HG03280 (cell line): ENCODE data around the gene ACSM6.
A peak's percentile ranks its signal among the peaks of the same experiment; 100 is the strongest.
"Not testable (repeated sequence)": the region's sequence is repeated elsewhere in the genome, so short reads cannot be mapped to it uniquely, and the experiment has no call there.

Experiments used
- ATAC-seq: cut with Tn5 transposase; IDR thresholded peaks from one replicate; pipeline ENCODE4 v1.9.1; 2021; ENCODE audit warnings: mild to moderate bottlenecking, moderate library complexity; ENCODE audit not compliant: unreplicated experiment

Gene ACSM6

GRCh38 chr10:95193944-95194343 is at the start of gene ACSM6:
TSS of gene ACSM6 (plus strand) at chr10:95194238. CDS start at chr10:95194486, 248 bp downstream.
- no peak for ATAC-seq

- ATAC-seq, result no peak
These were observed 25.3 kb upstream of the ACSM6 start for GRCh38 chr10:95168694-95169093.

DNA sequence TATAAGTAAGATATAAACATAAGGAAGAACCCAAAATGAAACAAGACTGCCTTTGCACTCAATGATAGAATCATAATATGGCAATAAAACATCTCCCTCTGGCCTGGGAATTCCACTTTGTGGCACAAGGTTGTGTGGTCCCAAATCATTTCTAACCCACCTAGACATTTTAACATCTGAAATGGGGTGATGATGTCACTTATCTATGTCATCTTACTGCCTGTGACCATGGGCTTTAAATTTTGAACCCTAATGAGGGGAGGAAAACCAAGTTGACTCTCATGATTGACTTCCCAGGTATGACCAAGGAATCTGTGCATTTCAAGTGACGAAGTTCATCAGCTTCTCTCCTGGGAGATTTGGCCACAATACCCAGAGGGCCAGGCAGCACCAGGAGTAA is 24.5 kb upstream of the ACSM6 start:
- no peak for ATAC-seq

DNA sequence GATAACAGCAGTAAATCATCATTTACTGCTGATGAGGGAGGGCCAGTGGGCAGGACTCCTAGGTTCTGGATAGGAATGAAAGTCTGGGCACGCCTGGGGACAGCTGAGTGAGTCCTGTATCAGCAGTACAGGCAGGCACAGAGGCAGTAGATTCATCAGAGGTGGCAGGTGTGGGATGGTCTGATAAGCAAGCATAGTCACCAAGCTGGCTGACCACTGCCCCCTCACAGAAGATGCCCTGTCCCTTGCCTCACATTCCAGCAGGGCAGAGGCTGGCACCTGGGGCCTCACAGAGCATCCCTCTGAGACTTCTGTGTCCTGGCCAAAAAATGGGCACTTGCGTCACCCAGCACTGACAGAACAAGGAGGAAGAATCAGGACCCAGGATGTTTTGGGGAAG is 23.2 kb upstream of the ACSM6 start:
- ATAC-seq, result no peak

- ATAC-seq, result no peak
These were observed 22.7 kb upstream of the ACSM6 start for GRCh38 chr10:95171336-95171735.

- no peak for ATAC-seq
These were observed 21.2 kb upstream of the ACSM6 start for GRCh38 chr10:95172851-95173250.

DNA sequence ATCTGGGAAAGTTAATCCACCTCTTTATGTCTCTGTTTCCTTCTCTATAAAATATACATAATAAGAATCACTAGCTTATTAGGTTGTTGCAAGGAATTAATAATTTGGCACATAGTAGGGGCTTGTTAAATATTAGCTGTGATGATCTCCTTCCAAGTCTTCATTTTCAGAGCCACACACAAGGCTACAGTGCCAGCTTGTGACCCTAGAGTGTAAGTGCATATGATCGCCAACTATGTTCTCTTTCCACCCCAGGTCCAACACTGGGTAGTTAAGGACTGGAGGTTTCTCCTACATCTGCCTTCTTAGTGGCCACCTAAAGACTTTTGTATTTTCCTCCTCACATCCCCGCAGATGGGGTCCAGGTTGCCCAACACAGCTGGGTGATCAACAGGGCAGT is 17.9 kb upstream of the ACSM6 start:
- no peak for ATAC-seq

- no peak for ATAC-seq
These were observed 16.6 kb upstream of the ACSM6 start for GRCh38 chr10:95177429-95177828.

DNA sequence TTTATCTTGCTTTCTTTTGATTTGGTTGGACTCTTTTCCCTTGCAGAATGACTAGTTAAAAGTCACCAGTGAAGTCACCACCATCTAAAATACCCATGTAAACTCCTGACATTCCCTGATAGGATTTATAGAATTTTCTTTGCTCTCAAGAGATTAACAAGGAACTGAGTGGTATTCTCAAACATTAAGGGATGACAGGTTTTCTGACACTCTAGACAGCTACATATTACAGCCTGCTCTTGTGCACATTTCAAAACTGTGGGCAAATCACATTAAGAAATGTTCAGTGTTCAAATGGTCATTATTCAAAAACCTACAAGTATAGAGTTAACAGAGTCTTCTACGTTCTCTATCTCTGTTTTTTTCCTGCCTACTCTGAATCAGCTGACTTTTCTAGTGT is 15.8 kb upstream of the ACSM6 start:
- no peak for ATAC-seq

DNA sequence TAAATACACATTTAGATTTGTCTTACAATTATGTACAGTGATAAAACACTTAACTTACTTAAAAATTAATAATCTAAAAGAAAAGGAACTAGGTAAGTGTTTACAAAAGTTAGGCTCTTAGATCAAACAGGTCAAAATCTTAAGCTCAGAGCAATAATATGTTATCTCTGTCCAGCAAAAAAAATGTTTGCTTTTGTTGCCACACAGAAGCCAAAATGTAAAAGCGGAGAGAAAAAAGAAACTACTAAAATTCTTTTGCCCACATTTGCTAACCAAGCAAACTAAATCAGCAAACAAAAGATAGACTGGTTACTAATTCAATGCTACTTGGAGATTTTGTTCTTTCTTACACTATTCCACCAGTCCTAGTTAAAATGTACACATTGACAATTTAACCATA is 15.2 kb upstream of the ACSM6 start:
- no peak for ATAC-seq

DNA sequence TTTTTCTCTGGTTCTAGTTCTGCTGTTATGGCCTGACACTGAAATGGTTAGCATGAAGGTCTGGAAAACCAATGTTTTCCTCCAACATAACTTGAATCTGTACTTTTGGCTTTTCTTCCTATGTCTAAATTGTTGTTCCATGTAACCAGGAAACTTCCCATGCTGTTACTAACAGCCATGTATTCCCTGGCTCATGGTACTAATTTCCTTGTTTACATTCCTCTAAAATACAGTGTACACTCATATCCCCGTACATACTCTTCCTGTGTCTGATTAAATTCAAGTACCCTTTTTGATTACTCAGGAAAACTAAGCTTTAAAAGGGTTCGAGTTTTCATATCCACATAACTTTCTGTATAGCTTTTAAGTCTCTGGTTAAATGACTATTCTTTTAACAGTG is 12.3 kb upstream of the ACSM6 start:
- ATAC-seq, result no peak

- peak; percentile 93 for ATAC-seq
These were observed 10.5 kb upstream of the ACSM6 start for GRCh38 chr10:95183271-95184230.

DNA sequence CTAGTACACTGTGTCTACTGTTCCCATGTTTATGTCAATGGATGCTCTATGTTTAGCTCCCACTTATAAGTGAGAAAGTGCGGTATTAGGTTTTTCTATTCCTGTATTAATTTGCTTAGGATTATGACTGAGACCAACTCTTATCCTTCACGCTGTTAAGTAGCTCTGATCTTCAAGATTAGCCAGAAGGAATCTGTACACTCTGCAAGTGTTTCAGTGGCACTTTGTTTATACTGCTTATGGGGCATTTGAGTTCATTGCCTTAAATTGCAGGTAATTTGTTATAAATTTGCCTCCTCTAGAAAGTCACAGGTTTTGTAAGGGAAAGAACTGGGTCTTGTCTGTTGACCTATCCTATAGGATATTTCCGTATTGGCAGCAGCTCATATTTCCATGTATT is 6.4 kb upstream of the ACSM6 start:
- no peak for ATAC-seq

DNA sequence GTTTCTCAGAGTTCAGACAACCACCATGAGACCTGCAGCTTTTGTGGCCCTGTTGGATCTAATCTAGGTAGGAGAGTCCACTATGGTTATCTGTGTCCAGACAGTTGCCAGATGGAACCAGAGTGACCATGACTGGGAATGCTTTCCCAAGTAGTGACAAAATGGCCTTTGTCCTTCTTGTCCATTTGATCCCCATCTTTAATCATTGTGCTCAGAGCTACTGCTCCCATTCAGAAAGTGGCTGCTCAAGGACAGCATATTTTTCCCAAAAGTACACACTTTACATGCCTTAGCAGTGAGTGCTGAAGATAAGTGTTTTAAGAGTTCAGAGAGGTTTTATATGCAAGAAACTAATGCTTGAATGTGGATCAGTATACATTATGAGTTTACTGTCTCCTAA is 5.4 kb upstream of the ACSM6 start:
- ATAC-seq, result no peak

- no peak for ATAC-seq
These were observed 2.0 kb downstream of the ACSM6 start for GRCh38 chr10:95196046-95196445.

- ATAC-seq, result no peak
These were observed 7.7 kb downstream of the ACSM6 start for GRCh38 chr10:95201736-95202135.

DNA sequence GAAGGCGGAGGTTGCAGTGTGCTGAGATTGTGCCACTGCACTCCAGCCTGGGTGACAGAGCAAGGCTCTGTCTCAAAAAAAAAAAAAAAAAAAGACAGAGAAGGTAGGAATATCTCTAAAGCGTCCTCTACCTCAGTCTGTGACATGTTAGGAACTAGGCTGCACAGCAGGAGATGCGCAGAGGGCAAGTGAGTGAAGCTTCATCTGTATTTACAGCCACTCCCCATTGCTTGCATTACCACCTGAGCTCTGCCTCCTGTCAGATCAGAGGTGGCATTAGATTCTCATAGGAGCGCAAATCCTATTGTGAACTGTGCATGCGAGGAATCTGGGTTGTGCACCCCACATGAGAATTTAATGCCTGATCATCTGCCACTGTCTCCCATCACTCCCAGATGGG is 8.8 kb downstream of the ACSM6 start:
- ATAC-seq, result not testable (repeated sequence)

DNA sequence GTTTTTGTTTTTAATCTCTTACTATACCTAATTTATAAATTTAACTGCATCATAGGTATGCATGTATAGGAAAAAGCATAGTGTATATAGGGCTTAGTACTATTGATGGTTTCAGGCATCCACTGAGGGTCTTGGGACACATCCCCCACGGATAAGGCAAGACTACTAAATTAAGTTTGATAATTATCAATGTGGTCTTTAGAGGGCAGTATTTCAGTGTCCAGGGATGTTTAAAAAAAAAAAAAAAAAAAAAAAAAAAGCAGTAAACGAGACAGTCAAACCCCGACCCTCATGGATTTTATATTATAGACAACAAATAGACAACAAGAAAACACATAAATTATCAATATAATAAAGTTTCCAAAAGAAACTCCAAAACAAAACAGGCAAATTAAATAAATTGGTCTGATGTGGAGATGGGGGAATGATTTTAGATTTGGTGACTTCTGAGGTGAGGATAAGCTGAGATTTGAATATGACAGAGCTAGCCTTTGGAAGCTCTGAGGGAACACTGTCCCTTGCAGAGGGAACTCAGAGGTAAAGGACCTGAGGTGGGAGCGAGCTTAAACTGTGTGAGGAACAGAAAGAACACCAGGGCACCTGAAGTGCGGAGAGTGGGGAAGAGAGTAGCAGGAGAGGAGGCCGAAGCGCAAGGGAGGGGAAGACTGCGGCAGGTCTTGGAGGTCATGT is 14.8 kb downstream of the ACSM6 start:
- ATAC-seq, result no peak

- ATAC-seq, result no peak
These were observed 15.6 kb downstream of the ACSM6 start for GRCh38 chr10:95209509-95210127.

GRCh38 chr10:95211606-95212279 is 17.7 kb downstream of the ACSM6 start:
- ATAC-seq, result no peak

DNA sequence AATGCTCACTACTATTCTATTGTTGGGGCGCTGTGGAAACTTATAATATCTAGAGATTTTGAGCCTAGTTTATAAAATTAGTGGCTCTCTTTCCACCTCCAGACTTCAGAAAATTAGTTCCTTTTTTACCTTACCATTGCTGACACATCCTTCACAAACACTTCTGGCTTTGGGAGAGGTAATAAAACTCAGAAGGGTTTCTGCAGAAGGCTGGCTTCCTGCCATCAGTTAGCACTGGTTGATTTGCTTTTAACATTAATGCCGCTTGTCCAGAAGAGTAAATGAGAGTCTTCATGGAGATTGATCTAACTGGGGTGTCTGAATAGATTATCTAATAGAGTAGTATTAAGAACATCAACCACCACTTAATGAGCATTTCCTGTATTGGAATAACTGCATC is 20.3 kb downstream of the ACSM6 start:
- ATAC-seq, result no peak
